DND-41 (cell line): ENCODE results near the gene SUMO4.

Experiments
- ATAC-seq: fragments of 200-7000 bp; cut with Tn5 transposase; 3 replicates; pipeline ENCODE4 v1.9.1; 2021; ENCODE audit warnings: low read depth; ENCODE audit not compliant: insufficient read depth
- DNase-seq: peaks from one replicate; pipeline ENCODE4 v3.0.0-alpha.2; 2020
- H2AFZ ChIP-seq: 2 replicates; pipeline ENCODE4 v1.6.0; 2012; ENCODE audit warnings: low read depth, low read length
- H3K27ac ChIP-seq: 2 replicates; pipeline ENCODE4 v1.5.1; 2012; ENCODE audit warnings: low read length, inconsistent platforms
- H3K27me3 ChIP-seq: fragments of 200-600 bp; sonication (generic); 2 replicates; pipeline ENCODE4 v1.6.0; 2012; ENCODE audit warnings: low read length, mild to moderate bottlenecking, inconsistent platforms; ENCODE audit not compliant: insufficient read depth, poor library complexity
- H3K36me3 ChIP-seq: 2 replicates; pipeline ENCODE4 v1.5.1; 2012; ENCODE audit warnings: low read length, inconsistent platforms; ENCODE audit not compliant: insufficient read depth
- H3K4me1 ChIP-seq: 2 replicates; pipeline ENCODE4 v1.5.1; 2012; ENCODE audit warnings: mild to moderate bottlenecking, low read length; ENCODE audit not compliant: insufficient read depth
- H3K4me2 ChIP-seq: 2 replicates; pipeline ENCODE4 v1.6.0; 2012; ENCODE audit warnings: mild to moderate bottlenecking, moderate library complexity, low read length, inconsistent platforms; ENCODE audit not compliant: insufficient read depth
- H3K4me3 ChIP-seq, 2 experiments: fragments of 200-600 bp in 1 of 2; shearing (Covaris generic) in 1 of 2; 2 replicates each; pipeline ENCODE4 v1.5.1; 2012 to 2016; ENCODE audit warnings: inconsistent platforms in 2 of 2, low read length in 2 of 2, mild to moderate bottlenecking in 2 of 2, low read depth in 1 of 2, moderate library complexity in 1 of 2
- H3K79me2 ChIP-seq: 2 replicates; pipeline ENCODE4 v1.6.0; 2012; ENCODE audit warnings: low read length, inconsistent platforms; ENCODE audit not compliant: insufficient read depth
- H3K9ac ChIP-seq: 2 replicates; pipeline ENCODE4 v1.6.0; 2012; ENCODE audit warnings: low read depth, mild to moderate bottlenecking, inconsistent platforms, low read length, moderate library complexity
- H3K9me3 ChIP-seq: 2 replicates; pipeline ENCODE4 v1.5.1; 2012; ENCODE audit warnings: low read length, moderate library complexity, mild to moderate bottlenecking, inconsistent platforms; ENCODE audit not compliant: insufficient read depth, severe bottlenecking
- H4K20me1 ChIP-seq: 2 replicates; pipeline ENCODE4 v1.6.0; 2012; ENCODE audit warnings: low read length; ENCODE audit not compliant: insufficient read depth
- EZH2 ChIP-seq: IDR thresholded peaks from 3 replicates; pipeline ENCODE4 v1.6.1; 2012; ENCODE audit warnings: borderline replicate concordance, low read depth, mild to moderate bottlenecking, moderate library complexity, low read length, inconsistent platforms; ENCODE audit not compliant: severe bottlenecking
- TF ChIP-seq, protein P1 (sequence below): IDR thresholded peaks from 2 replicates; pipeline ENCODE4 v1.5.1; 2012; ENCODE audit warnings: borderline replicate concordance, low read length, moderate library complexity, mild to moderate bottlenecking; ENCODE audit not compliant: poor library complexity, severe bottlenecking; ENCODE audit errors: extremely low read depth

The SUMO4 gene

DNA sequence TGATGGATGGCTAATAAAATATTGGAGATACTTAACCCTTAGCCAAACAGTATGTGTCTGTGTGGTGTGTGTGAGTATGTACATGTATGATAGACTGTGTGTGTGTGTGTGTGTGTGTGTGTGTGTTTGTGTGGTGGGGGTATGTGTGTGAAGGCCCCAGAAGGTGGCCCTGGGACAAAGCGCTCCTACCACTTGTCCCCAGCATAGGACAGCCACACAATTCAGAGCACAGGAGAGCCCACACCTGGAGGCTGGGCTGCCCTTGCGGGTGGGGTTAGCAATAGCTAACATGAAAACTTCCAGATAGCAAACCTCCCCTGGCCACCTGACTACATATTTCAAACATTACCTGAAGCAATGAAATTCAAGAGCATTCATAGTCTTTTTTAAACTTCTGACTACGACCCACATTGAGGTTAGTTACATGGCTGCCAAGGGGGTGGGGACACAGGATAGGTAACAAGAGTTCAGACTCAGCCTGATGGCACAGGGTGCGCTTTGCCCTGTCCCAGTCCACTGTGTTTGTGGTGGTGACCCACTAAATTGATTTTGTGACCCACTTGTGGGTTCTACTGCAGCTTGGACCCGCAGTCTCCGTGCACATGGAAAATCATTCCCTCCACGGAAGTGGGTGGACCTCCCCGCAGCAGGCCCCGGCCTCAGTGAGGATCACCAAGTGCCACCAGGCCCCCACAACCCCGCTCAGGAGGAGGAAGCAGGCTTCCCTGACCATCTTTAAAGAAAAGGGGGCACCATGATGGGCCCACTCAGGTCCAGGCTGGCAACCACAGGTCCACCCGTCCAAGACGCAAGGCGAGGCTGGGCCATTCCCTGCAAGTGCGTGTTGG lies 50.0 kb downstream of the SUMO4 start:
- Histone ChIP-seq H3K4me2 (no peak overlapping the region), H3K4me3 (no peak overlapping the region), H3K9me3 (no peaks in the 10 kb centered on the region), H2AFZ (no peak overlapping the region), H3K36me3 (no peaks in the 10 kb centered on the region), H3K27me3 (no peaks in the 10 kb centered on the region), H3K27ac (no peak overlapping the region), H4K20me1 (no peaks in the 10 kb centered on the region), H3K4me1 (no peaks in the 10 kb centered on the region), H3K79me2 (no peaks in the 10 kb centered on the region), H3K9ac (no peak overlapping the region)
- DNase-seq (no peak), ATAC-seq (no peak; the same call in 2 of the 3 replicates)
- TF ChIP-seq, protein P1, sequence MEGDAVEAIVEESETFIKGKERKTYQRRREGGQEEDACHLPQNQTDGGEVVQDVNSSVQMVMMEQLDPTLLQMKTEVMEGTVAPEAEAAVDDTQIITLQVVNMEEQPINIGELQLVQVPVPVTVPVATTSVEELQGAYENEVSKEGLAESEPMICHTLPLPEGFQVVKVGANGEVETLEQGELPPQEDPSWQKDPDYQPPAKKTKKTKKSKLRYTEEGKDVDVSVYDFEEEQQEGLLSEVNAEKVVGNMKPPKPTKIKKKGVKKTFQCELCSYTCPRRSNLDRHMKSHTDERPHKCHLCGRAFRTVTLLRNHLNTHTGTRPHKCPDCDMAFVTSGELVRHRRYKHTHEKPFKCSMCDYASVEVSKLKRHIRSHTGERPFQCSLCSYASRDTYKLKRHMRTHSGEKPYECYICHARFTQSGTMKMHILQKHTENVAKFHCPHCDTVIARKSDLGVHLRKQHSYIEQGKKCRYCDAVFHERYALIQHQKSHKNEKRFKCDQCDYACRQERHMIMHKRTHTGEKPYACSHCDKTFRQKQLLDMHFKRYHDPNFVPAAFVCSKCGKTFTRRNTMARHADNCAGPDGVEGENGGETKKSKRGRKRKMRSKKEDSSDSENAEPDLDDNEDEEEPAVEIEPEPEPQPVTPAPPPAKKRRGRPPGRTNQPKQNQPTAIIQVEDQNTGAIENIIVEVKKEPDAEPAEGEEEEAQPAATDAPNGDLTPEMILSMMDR: no peak
- no peak for TF ChIP-seq EZH2
